ENCODE measurements around the gene POLR2J.
"Not testable (repeated sequence)": the region's sequence is repeated elsewhere in the genome, so short reads cannot be mapped to it uniquely, and the experiment has no call there.

Gene POLR2J

DNA sequence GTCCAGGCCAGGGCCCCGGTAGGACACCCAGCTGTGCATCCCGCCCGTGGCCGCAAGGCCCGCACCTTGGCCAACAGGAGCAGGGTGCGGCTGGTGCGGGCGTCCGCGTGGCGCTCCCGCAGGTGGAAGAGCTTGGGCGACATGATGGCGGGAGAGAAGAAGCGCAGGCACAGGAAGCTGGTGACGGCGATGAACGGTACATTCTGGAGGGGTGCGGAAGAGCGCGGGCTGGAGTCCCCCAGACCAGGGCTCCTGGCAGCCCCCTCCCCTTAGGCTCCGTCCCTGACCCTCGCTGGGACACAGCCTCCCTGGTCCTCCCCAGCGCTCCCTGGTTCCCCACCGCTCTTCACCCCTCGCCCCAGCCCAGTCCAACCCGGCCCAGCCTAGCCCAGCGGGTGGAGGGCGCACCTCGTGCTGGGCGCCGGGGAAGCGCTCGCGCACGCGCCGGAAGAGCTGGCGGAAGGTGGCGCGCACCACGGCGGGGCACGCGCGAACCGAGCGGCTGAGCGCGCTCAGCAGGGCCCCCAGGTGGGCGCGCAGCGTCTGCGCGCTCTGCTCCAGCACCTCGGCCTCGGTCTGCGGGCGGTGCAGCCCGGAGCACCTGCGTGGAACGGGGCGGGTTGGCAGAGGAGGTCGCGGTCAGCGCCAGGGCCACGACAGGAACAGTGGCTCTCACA, 15.9 kb upstream of the POLR2J start:
- not testable (repeated sequence) for DNase-seq

DNA sequence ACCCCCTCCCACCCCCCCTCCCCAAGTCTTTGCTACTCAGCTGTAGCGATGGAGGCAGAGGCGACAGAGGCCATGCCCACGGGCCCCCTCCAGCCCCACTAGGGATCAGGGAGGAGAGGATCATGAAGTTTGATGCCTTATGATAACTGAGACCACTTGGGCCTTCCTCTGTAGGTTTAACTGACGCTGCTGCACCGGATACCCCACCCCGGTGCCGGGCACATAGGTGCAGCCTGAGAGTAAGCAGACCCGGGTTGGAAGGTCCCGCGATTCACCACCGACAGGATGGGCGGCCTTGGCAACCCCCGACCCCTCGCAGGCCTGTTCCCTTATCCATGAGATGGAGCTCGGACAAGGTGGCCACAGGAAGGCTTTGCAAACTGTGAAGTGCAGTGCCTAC, 15.3 kb upstream of the POLR2J start:
- DNase-seq = peak; percentile 35

DNA sequence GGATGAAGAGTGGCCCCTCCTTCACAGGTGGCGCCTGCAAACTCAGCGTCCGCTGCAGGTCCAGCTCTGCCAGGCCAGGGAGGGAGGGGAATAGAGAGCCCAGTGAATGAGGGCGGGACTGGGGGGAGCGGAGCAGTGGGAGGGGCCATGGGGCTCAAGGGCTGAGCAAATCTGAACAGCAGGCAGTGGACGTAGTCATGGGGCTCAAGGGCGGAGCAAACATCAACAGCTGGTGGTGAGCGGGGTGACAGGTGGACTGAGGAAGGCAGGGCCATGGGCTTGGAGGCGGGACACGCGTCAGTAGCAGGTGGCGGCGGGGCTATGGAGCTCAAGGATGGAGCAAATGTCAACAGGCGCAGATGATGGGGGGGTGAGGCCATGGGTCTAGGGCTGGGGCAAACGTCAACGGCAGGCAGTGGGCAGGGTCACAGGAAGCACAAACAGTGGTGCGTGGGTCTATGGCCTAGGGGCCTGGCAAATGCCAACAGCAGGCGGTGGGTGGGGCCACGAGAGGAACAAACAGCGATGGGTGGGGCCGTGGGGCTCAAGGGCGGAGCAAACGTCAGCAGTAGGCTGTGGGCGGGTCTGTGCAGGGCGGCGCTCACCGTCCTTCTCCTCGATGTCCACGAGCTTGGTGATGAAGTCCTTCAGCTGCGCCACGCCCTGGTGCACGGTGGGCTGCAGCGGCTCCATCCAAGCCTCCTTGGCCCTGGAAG, 14.7 kb upstream of the POLR2J start:
- DNase-seq = not testable (repeated sequence)

- DNase-seq = not testable (repeated sequence)
These were observed 11.9 kb upstream of the POLR2J start for GRCh38 chr7:102490529-102491075.

- not testable (repeated sequence) for DNase-seq
These were observed 5.6 kb upstream of the POLR2J start for GRCh38 chr7:102484317-102484716.

DNA sequence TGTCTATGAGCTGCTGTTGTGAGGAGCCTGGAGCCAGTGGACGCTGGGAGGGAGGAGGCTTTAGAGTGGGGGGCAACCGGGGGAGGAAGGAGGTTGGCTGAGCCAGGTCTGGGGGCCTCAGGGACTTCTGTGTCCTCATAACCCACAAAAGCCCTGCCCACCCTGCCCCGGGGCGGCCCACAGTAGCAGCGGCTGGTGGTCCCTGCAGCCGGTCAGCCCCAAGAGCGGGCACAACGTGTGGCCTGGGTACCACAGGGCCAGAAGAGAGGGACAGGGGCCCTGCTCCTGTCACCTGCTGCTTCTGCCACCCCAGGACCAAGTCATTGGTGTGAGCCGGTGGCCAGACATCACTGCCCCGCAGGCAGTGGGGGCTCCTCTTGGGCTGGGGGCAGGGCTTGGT, 3.2 kb upstream of the POLR2J start:
- DNase-seq = not testable (repeated sequence)

GRCh38 chr7:102479982-102480637, 1.4 kb upstream of the POLR2J start:
- DNase-seq = peak; percentile 39

- not testable (repeated sequence) for DNase-seq
These were observed 475 bp upstream of the POLR2J start for GRCh38 chr7:102479209-102479584.

DNA sequence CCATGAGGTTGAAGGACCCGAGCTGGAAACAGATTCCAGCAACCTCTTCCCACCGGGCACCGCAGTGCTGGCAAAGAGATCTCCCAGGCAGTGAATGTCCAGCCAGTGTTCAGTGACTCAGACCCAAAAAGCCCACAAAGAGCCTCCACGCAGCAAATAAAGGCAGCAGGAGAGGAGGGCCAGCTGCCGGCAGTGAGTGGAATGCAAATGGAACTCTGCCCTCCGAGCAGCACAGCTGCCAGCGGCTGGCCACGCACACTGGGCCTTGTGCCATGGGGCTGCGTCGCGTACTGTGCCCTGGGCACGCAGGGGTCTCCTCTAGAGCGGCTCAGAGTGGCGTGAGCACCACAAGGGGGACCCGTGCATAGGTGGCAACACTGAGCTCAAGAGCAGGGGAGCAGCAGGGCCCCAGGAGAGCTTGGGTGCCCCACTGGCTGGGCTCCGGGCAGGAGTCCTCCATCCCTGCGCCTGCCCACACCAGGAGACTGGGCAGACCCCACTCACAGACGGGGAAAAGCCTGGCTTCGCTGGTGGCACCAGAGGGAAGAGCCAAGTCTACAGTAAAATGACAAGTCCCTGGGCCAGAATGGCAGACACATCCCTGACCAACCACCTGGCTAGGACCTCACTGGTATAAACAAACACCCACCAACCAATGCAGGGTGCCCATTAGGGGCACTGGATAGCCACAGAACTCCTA, 3.8 kb downstream of the POLR2J start:
- DNase-seq = not testable (repeated sequence)

- DNase-seq = not testable (repeated sequence)
These were observed 4.6 kb downstream of the POLR2J start for GRCh38 chr7:102474116-102474515.

DNA sequence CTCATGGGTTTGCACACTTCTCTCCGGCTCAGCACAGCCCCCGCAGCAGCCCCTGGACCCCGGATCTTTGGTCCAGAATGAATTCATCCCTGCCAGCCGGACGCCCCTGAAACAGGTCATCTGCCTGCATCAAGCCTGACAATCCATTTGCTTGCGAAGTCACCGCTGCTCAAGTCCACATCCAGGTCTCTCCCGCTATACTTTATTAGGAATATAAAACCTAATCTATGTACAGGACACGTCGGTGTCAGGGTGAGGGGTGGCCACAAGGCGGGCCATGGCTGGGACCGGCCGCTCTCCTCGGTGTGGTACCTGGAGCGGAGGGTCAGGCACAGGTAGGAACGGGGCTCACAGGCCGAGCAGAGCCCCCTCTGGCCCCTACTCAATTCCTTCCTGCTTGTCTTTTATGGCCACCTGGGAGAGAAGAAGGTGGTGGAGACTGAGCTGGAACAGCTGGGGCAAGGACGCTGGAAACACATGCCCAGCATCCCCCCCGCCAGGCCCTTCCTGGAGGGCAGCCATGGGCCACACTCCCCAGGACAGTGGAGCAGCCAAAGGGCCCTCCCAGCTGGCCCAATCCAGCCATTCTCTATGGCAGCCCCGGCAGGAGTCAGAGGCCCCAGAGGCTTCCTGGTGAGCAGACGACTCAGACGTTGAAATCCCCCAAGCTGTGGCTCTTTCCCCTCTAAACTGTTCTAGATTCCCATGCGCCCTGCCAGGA, 5.3 kb downstream of the POLR2J start:
- no peak for DNase-seq

GRCh38 chr7:102472126-102473041, 6.3 kb downstream of the POLR2J start:
- DNase-seq = no peak

GRCh38 chr7:102471791-102472125, 7.0 kb downstream of the POLR2J start:
- DNase-seq = no peak

GRCh38 chr7:102469972-102470825, 8.5 kb downstream of the POLR2J start:
- no peak for DNase-seq

GRCh38 chr7:102469351-102469971, 9.3 kb downstream of the POLR2J start:
- no peak for DNase-seq

DNA sequence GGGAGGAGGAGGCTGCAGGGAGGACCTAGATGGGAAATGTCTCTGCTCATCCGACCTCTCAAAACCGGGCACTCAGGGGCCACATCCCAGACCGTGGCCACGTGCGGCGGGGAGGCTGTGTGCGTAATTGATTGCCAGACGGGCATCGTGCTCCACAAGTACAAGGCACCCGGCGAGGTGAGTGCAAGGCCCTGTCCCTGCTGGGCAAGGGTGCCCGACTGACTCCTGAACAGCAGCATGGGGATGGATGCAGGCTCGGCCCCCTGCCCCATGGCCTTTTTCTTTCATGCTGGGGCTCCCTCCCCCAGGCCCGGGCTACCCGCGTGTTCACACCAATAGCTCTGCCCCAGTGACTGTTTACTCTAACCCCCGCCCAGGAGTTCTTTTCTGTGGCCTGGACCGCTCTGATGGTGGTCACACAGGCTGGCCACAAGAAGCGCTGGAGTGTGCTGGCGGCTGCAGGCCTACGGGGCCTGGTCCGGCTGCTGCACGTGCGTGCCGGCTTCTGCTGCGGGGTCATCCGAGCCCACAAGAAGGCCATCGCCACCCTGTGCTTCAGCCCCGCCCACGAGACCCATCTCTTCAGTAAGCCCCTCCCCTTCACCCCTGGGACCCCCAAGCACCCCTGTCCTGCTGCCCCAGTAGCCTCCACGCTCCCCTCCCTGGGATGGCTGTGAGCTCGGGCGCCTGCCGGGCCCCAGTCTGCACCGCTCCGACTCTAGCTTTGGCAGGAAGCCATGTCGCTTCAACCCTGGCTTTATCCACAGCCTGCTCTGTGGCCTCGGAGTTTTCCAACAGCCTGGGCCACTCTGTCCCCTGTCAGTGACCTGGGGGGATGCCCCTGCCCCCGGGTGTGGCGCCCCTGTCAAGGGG, 10.0 kb downstream of the POLR2J start:
- no peak for DNase-seq

DNA sequence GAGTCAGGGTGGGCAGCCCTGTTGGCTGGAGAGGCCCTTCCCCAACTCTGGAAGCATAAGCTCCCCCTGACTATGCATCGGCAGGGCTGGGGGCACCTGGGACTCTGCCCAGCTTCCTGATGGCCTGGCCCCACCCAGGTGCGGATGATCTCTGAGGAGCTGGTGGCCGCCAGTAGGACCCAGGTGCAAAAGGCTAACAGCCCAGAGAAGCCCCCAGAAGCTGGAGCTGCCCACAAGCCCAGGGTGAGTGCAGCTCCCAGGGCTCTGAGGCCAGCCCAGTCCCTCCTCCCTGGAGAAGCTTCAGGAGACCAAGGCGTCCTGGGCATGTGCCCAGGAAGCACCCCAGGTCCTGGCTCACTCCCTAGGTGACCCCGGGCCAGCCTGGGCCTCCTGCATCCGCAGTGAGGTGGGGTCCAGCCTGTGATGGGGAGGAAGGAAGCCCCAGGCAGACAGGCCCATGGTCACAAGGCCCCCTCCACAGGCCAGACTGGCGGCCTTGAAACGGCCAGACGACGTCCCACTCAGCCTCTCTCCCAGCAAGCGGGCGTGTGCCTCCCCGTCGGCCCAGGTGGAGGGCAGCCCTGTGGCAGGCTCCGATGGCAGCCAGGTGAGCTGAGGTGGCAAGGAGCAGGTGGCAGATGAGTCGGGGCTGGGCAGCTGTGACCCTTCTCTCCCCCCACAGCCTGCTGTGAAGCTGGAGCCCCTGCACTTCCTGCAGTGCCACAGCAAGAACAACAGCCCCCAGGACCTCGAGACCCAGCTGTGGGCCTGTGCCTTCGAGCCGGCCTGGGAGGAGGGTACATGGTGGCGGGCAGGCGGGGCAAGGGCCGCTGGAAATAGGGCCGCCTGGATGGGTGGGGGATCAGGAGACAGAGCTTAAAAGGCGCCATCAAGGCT, 10.9 kb downstream of the POLR2J start:
- no peak for DNase-seq

DNA sequence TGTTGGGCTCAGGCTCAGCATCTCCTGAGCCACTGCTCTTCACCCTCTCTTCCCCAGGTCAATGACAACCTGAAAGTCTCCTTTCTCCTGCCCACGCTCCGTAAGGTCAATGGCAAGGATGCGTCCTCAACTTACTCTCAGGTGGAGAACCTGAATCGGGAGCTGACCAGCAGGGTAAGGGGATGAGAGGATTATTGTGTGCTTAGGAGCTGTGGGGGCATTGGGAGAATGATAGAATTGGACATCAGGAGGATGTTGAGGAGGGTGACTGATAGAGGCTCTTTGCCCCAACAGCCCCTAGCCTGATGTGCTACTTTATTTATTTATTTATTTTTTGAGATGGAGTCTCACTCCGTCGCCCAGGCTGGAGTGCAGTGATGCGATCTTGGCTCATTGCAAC, 12.6 kb downstream of the POLR2J start:
- no peak for DNase-seq
